Measurements from ENCODE around the gene LMO7.

- TF ChIP-seq CTCF (IDR thresholded peaks at IDR 0.05), result no peak
- TF ChIP-seq POLR2A (IDR thresholded peaks at IDR 0.05), result no peak
Measured at GRCh38 chr13:75603038-75603437, 33.1 kb upstream of the LMO7 start.

Measured in testis (tissue), 2 donors.